BJ (cell line): ENCODE data around the gene TNFAIP8L3. TPM values are rescaled to one million over a fixed set of nuclear protein-coding genes. Genes with fewer than 3 reads are reported as not detected.

ENCODE experiments used
- CTCF ChIA-PET: fragments of 350-600 bp; formaldehyde crosslinking; extraction: SDS; loops from one replicate; lab custom pipeline; 2021; ENCODE audit warnings: antibody characterized with exemption, inconsistent platforms; lab: Yijun Ruan, JAX
- POLR2A ChIA-PET: fragments of 300-600 bp; sonication (Branson Sonifier 250); formaldehyde crosslinking; extraction: SDS; loops from one replicate; lab custom pipeline; 2021; ENCODE audit warnings: antibody characterized with exemption; lab: Charles Lee
- DNase-seq: peaks from one replicate; pipeline ENCODE4 v3.0.0-alpha.2; 2011; ENCODE audit warnings: low read depth
- H3K27me3 ChIP-seq: 2 replicates; pipeline ENCODE4 v1.6.0; 2011; ENCODE audit warnings: low read length; ENCODE audit not compliant: control insufficient read depth, insufficient read depth
- H3K36me3 ChIP-seq: 2 replicates; pipeline ENCODE4 v1.5.1; 2011; ENCODE audit warnings: low read length; ENCODE audit not compliant: control insufficient read depth, insufficient read depth
- H3K4me3 ChIP-seq: 2 replicates; pipeline ENCODE4 v1.5.1; 2011; ENCODE audit warnings: low read depth, mild to moderate bottlenecking, control low read depth, low read length
- CTCF ChIP-seq: IDR thresholded peaks from 2 replicates; pipeline ENCODE4 v1.5.1; 2011; ENCODE audit warnings: low read depth, mild to moderate bottlenecking, control low read depth, inconsistent platforms, low read length, moderate library complexity; ENCODE audit not compliant: insufficient read depth
- polyA plus RNA-seq: library from polyadenylated mRNA; depleted of rRNA; stranded (reverse); fragments of >200 nt; gene quantifications from 2 replicates; pipeline ENCODE4 v1.2.3, GENCODE V29; 2011

Gene TNFAIP8L3
- polyA plus RNA-seq, 1 experiment = 0.04 TPM

GRCh38 chr15:51137024-51137423 lies 42.3 kb upstream of the TNFAIP8L3 start:
- TF ChIP-seq CTCF = no peak
- ChIA-PET CTCF (interaction anchor here (0.6 to 2.0 kb wide), 5 partner anchors 10 to 265 kb away, joined by 3 to 4 read pairs (median 3); no protein-coding TSS in a partner anchor), POLR2A (no interaction called here)
- no peak for DNase-seq
- no peak overlapping the region for H3K4me3 ChIP-seq
- H3K27me3 ChIP-seq = peaks cover 6% of the 10 kb centered on the region
- H3K36me3 ChIP-seq = no peaks in the 10 kb centered on the region

- no peak for TF ChIP-seq CTCF
- CTCF ChIA-PET = interaction anchor here (0.8 to 4.0 kb wide), 5 partner anchors 10 to 268 kb away, joined by 3 to 26 read pairs (median 4); no protein-coding TSS in a partner anchor
- DNase-seq = no peak
- POLR2A ChIA-PET = no interaction called here
- H3K36me3 ChIP-seq = no peaks in the 10 kb centered on the region
- no peak overlapping the region for H3K4me3 ChIP-seq
- H3K27me3 ChIP-seq = peaks cover 6% of the 10 kb centered on the region
These were observed 40.6 kb upstream of the TNFAIP8L3 start for GRCh38 chr15:51135276-51135675.

- TF ChIP-seq CTCF = no peak
- CTCF ChIA-PET = interaction anchor here (0.9 to 4.0 kb wide), 5 partner anchors 10 to 268 kb away, joined by 3 to 26 read pairs (median 4); no protein-coding TSS in a partner anchor
- Histone ChIP-seq H3K27me3 (peaks cover 6% of the 10 kb centered on the region), H3K4me3 (no peak overlapping the region), H3K36me3 (no peaks in the 10 kb centered on the region)
- POLR2A ChIA-PET = no interaction called here
- DNase-seq = no peak
These were observed 39.9 kb upstream of the TNFAIP8L3 start for GRCh38 chr15:51134416-51135199.

GRCh38 chr15:51133140-51133765 lies 38.5 kb upstream of the TNFAIP8L3 start:
- no peak for TF ChIP-seq CTCF
- no peaks in the 10 kb centered on the region for H3K36me3 ChIP-seq
- no peak overlapping the region for H3K4me3 ChIP-seq
- peaks cover 6% of the 10 kb centered on the region for H3K27me3 ChIP-seq
- CTCF ChIA-PET = interaction anchor here (0.6 to 4.0 kb wide), 24 partner anchors 9 to 314 kb away, joined by 3 to 26 read pairs (median 4); no protein-coding TSS in a partner anchor
- POLR2A ChIA-PET = interaction anchor here (0.5 kb wide), 1 partner anchor 36 kb away, joined by 8 read pairs; no protein-coding TSS in a partner anchor
- no peak for DNase-seq
